HepG2 (cell line): ENCODE measurements around the gene ACADVL. TPM values are rescaled to one million over a fixed set of nuclear protein-coding genes. Genes with fewer than 3 reads are reported as not detected.

Source experiments
- CTCF ChIP-seq: sonication (generic); formaldehyde crosslinking; IDR thresholded peaks from 2 replicates; pipeline ENCODE4 v1.5.0; 2020; ENCODE audit warnings: mild to moderate bottlenecking, missing genetic modification reagents, moderate library complexity
- PATZ1 ChIP-seq: sonication (generic); formaldehyde crosslinking; IDR thresholded peaks from 2 replicates; pipeline ENCODE4 v1.4.0; 2020; ENCODE audit warnings: missing genetic modification reagents
- SIN3A ChIP-seq: IDR thresholded peaks from 2 replicates; pipeline ENCODE4 v1.6.1; 2011; ENCODE audit warnings: low read depth, mild to moderate bottlenecking, control low read depth, low read length, borderline replicate concordance
- SPEN ChIP-seq: sonication (generic); formaldehyde crosslinking; IDR thresholded peaks from 2 replicates; pipeline ENCODE4 v1.5.1; 2020; ENCODE audit warnings: low read depth, mild to moderate bottlenecking, missing genetic modification reagents
- TARDBP ChIP-seq: sonication (generic); formaldehyde crosslinking; IDR thresholded peaks from 2 replicates; pipeline ENCODE4 v1.8.0; 2022; ENCODE audit warnings: mild to moderate bottlenecking, missing genetic modification reagents
- THAP8 ChIP-seq: sonication (generic); formaldehyde crosslinking; IDR thresholded peaks from 2 replicates; pipeline ENCODE4 v1.5.1; 2020; ENCODE audit warnings: missing genetic modification reagents, mild to moderate bottlenecking, borderline replicate concordance
- ZBED4 ChIP-seq: sonication (generic); formaldehyde crosslinking; IDR thresholded peaks from 2 replicates; pipeline ENCODE4 v1.4.0; 2020; ENCODE audit warnings: missing genetic modification reagents, borderline replicate concordance
- ZBTB21 ChIP-seq: sonication (generic); formaldehyde crosslinking; IDR thresholded peaks from 2 replicates; pipeline ENCODE4 v1.4.0; 2020; ENCODE audit warnings: missing genetic modification reagents
- ZNF367 ChIP-seq: sonication (generic); formaldehyde crosslinking; IDR thresholded peaks from 2 replicates; pipeline ENCODE4 v1.4.0; 2020; ENCODE audit warnings: missing genetic modification reagents, borderline replicate concordance
- ZNF605 ChIP-seq: sonication (generic); formaldehyde crosslinking; IDR thresholded peaks from 2 replicates; pipeline ENCODE4 v1.8.0; 2022; ENCODE audit warnings: mild to moderate bottlenecking, missing genetic modification reagents
- ZNF709 ChIP-seq: sonication (generic); formaldehyde crosslinking; IDR thresholded peaks from 2 replicates; pipeline ENCODE4 v1.5.0; 2020; ENCODE audit warnings: mild to moderate bottlenecking, missing genetic modification reagents
- ZNF879 ChIP-seq: sonication (generic); formaldehyde crosslinking; IDR thresholded peaks from 2 replicates; pipeline ENCODE4 v1.8.1; 2023; ENCODE audit warnings: missing genetic modification reagents
- ZXDC ChIP-seq: sonication (generic); formaldehyde crosslinking; IDR thresholded peaks from 2 replicates; pipeline ENCODE4 v1.5.0; 2020; ENCODE audit warnings: mild to moderate bottlenecking, missing genetic modification reagents
- polyA plus RNA-seq, 8 experiments: library from polyadenylated mRNA; depleted of rRNA in 3 of 8; stranded (reverse) in 7 of 8; unstranded in 1 of 8; fragments of >200 nt; fragmentation: Illumina TruSeq in 4 of 8; extraction: Trizol in 4 of 8; gene quantifications; 2 replicates each; pipeline versions ENCODE4 v1.2.1 to v1.2.3, GENCODE V29; 2011 to 2016; ENCODE audit warnings: low read depth in 4 of 8, missing spikeins in 1 of 8, mixed read lengths in 1 of 8; ENCODE audit not compliant: insufficient read depth in 1 of 8
- total RNA-seq, 5 experiments: library from RNA; depleted of rRNA; stranded (reverse); fragments of >200 nt; fragmentation: Illumina TruSeq; extraction: Trizol; gene quantifications; 2 replicates each; pipeline ENCODE4 v1.2.3, GENCODE V29; 2016; ENCODE audit warnings: low read depth in 1 of 5

The ACADVL gene
- total and polyA plus RNA-seq, 2 of the 13 experiments (the other 11 are each of a cell fraction or from before 2014, with no cell fraction given) = 219 to 412 TPM

- peak; percentile 99 for TF ChIP-seq PATZ1 (CRISPR knock-in tag)
- TF ChIP-seq THAP8 (CRISPR knock-in tag) = no peak
- peak; percentile 32; the same call in 1 of the 2 replicates for TF ChIP-seq ZBTB21 (CRISPR knock-in tag)
- peak; percentile 90 for TF ChIP-seq TARDBP
- no peak for TF ChIP-seq ZNF709 (CRISPR knock-in tag)
- TF ChIP-seq ZXDC (CRISPR knock-in tag) = no peak
- 0 out of 2 replicates have a peak, but pooled peaks have one; percentile 14 for TF ChIP-seq CTCF (CRISPR knock-in tag)
- TF ChIP-seq ZBED4 (CRISPR knock-in tag) = peak; percentile 79; the same call in 1 of the 2 replicates
- TF ChIP-seq ZNF367 (CRISPR knock-in tag) = no peak
- TF ChIP-seq SPEN (CRISPR knock-in tag) = peak; percentile 69; the same call in 1 of the 2 replicates
- TF ChIP-seq SIN3A = peak; percentile 89; the same call in 1 of the 2 replicates
- peak; percentile 57; the same call in 1 of the 2 replicates for TF ChIP-seq ZNF605 (CRISPR knock-in tag)
- no peak for TF ChIP-seq ZNF879 (CRISPR knock-in tag)
These were observed 40.2 kb upstream of the ACADVL start, which contains the start of gene ASGR1 (continued) for GRCh38 chr17:7179317-7180254.
